ENCODE data around the gene RNF123.

DNA sequence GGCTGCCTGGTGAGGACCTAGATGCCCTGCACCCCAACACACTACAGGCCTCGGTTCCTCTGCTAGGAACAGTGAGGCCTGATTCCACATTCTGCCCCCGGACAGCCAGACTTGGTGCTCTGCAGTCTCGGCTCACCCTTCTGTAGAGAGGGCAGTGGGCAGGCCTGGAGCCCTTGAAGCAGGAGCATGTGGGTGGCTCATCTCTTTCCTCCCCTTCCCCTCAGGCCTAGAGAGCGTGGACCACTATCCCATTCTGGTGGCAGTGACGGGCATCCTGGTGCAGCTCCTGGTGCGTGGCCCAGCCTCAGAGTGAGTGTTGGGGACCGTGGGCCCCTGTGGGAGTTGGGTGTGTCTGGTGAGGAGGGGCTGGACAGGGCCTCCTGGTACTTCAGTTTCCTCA is 26.8 kb downstream of the RNF123 start:
- TF ChIP-seq, protein P1, sequence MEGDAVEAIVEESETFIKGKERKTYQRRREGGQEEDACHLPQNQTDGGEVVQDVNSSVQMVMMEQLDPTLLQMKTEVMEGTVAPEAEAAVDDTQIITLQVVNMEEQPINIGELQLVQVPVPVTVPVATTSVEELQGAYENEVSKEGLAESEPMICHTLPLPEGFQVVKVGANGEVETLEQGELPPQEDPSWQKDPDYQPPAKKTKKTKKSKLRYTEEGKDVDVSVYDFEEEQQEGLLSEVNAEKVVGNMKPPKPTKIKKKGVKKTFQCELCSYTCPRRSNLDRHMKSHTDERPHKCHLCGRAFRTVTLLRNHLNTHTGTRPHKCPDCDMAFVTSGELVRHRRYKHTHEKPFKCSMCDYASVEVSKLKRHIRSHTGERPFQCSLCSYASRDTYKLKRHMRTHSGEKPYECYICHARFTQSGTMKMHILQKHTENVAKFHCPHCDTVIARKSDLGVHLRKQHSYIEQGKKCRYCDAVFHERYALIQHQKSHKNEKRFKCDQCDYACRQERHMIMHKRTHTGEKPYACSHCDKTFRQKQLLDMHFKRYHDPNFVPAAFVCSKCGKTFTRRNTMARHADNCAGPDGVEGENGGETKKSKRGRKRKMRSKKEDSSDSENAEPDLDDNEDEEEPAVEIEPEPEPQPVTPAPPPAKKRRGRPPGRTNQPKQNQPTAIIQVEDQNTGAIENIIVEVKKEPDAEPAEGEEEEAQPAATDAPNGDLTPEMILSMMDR (IDR thresholded peaks at IDR 0.05), result no peak
- TF ChIP-seq REST (IDR thresholded peaks at IDR 0.05; ENCODE audit: insufficient read depth in 1 of 2, low read depth in 2 of 2, low read length in 1 of 2) (no peak), POLR2AphosphoS5 (IDR thresholded peaks at IDR 0.05; ENCODE audit: low read depth, low read length) (no peak)

Measured in Panc1 (cell line).